Forelimb muscle (tissue), 1 donor: ENCODE measurements around the gene KIF5C. TPM values are rescaled to one million over a fixed set of nuclear protein-coding genes. Genes with fewer than 3 reads are reported as not detected.
"Not testable (repeated sequence)": the region's sequence is repeated elsewhere in the genome, so short reads cannot be mapped to it uniquely, and the experiment has no call there.

ENCODE experiments used
- DNase-seq: peaks from one replicate; pipeline ENCODE4 v3.0.0-alpha.2; 2013; ENCODE audit warnings: low read depth
- polyA plus RNA-seq: library from polyadenylated mRNA; unstranded; fragments of 120-200 nt; gene quantifications from one replicate; pipeline ENCODE4 v1.2.1, GENCODE V29; 2013; ENCODE audit not compliant: insufficient read length

The KIF5C gene
- polyA plus RNA-seq, 1 donor = 1.6 TPM

DNA sequence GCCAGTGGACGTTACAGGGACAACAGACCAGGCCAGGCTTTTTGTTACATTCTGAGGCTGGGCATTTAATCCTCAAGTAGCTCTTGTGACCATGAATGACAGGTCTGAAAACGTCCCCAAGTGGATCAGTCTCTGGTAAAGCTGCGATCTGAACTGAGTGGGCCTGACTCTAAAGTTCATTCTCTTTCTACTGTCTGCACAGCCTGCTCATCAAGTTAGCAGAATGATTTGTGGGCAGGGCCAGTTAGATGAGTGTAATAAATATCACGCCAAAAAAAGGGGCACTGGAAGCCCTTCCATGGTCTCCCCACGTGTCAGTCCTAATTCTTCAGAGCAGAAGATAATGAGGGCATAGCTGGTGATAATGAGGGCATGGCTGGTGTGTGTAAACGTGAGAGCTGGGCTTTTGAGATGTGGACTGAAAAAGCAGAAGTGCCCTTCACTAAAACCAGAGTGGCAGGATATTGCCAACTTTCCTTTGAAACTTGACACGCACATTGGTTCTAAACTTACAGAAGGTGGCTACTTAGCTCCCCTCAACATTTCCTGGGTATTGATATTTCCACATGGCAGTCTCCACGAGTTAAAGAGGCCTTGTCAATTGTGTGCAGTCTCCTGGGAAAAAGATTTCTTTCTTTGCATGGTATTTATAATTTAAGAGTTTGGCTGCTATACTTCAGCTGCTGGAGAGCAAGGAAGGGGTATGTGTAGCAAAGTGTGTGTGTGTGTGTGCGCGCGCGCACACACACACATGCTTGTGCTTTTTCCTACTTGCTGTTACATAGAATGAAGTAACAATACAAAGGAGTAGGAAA lies 90.8 kb downstream of the KIF5C start:
- no peak for DNase-seq

GRCh38 chr2:148966438-148966758 lies 91.4 kb downstream of the KIF5C start:
- no peak for DNase-seq

- no peak for DNase-seq
Observed at GRCh38 chr2:148967056-148967455, 92.0 kb downstream of the KIF5C start.

DNA sequence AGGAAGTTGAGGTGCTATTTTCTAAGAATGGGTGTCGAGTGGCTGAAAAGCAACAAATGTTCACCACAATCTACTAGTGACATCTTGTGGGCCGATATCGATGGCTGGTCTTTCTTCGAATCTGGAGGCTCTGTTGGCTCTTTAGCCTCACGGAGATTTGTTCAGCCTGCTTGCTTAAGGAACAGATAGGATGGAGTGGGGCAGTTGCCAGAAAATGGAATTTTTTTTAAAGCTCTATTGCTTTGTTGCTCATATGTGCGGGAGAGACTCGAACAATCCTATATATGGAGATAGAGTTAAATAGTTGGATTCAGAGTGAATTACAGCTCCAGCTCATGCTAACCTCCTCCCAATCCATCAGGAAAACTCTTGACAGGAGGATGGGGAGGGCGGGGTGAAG lies 92.6 kb downstream of the KIF5C start:
- DNase-seq = no peak

GRCh38 chr2:148968301-148968700 lies 93.3 kb downstream of the KIF5C start:
- DNase-seq = no peak

DNA sequence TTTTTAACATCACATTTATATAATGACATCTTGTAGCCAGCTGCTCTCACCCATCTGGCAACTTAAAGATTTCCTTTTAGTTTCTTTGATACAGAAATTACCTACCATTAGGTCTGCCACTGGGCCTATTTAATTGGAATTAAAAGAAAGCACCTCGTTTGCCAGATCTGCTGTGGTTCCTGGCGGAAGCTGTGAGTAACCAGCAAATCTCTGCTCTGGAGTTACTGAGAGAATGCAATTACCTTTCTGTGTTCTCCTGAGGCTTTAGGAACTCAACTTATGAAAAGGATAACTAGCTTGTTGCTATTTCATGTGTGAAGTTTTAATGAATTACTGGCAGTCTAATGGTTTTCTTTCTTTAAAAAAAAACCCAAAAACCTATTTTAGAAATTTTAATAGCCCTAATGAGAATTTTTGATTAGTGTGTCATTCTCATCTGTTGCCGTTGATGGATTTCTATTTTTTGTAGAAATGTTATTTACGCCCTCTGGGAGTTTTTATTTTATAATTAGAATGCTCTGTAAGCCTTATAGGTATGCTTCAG lies 93.8 kb downstream of the KIF5C start:
- DNase-seq = no peak

DNA sequence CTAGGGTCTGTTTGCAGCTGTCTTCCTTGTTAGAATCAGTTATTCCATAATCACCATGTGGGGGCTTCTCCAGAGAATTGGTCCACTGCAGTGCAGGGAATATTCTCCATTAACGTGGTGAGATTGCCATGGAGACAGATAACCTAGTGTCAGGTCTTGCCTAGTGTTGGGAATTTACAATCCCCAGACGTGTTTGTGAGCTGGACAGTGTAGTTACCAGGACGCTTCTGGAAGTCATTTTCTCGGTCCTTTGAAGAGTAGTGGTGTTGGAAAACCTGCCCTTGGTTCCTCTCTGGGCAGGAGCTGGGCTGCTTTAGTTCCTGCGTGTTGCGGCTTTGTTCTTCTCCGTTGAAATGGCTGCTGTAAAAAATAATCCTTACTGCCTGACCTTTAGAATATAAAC lies 94.6 kb downstream of the KIF5C start:
- no peak for DNase-seq

DNA sequence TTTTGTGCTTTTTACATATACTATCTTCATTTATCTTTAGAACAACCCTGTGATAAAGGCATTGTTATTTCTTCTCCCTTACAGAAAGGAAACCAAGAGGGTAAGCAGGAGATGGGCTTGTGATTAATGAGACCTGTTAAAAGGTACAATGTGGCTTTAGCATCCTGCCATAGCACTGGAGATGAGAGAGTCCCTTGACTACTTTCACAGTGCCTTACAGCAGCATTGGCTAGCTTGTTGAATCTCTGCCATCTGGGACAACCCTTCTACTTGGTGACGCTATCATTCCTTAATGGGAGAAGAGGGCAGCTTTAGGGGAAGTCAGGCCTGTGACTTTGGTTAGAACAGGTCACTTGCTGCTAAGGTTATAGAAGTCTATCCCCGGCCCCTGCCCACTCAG lies 95.4 kb downstream of the KIF5C start:
- DNase-seq = no peak

- no peak for DNase-seq
Observed at GRCh38 chr2:148971547-148971946, 96.5 kb downstream of the KIF5C start.

DNA sequence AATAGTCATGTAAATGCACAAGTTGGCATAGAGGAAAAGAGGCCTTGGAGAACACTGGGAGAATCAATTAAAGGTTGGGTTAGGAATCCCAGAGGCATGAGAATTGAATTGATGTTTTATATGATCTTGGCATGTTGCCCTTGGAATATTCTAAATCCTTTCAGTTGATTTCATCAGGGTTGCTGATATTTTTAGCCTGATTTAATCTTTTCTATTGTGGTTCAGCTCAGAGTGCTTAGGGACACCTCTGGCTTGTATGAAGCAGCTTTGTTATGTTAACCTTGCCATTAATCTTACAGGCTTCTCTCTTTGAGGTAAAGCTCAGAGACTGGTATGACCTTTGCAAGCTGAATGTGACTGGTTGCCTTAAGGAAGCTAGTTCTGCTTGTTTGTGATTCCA lies 99.1 kb downstream of the KIF5C start:
- no peak for DNase-seq

- no peak for DNase-seq
Observed at GRCh38 chr2:148978026-148978685, 103.1 kb downstream of the KIF5C start.

GRCh38 chr2:148978706-148979105 lies 103.7 kb downstream of the KIF5C start:
- peak; percentile 41 for DNase-seq

- DNase-seq = no peak
Observed at GRCh38 chr2:148979164-148979918, 104.3 kb downstream of the KIF5C start.

DNA sequence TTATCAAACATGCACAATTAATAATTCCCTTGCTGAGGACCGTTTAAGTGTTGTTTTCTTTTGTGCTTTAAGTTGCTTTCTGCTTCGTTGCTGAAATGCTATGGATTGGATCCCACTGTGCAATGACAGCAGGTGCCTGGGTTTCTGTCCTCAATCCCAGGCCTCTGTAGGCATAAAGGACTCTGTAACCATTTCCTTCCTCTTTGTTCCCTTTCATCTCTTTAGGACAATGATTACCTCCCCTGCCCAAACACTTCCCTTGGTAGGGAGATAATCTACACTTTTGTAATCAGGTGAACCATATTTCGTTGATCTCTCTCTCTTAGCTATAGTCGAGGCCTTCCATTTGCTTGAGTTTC lies 104.9 kb downstream of the KIF5C start:
- no peak for DNase-seq

DNA sequence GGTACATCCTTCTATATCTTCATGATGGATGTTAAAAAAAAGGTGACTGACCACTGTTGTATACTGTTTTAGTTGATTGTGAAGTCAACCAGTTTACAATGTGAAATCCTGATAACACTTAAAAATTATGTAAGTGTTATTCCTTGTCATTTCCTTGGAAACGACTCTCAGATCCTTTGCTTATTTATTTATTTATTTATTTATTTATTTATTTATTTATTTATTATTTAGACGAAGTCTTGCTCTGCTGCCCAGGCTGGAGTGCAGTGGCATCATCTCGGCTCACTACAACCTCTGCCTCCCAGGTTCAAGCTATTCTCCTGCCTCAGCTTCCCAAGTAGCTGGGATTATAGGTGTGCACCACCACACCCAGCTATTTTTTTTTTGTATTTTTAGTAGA lies 105.5 kb downstream of the KIF5C start:
- not testable (repeated sequence) for DNase-seq

- DNase-seq = no peak
Observed at GRCh38 chr2:148981324-148981723, 106.3 kb downstream of the KIF5C start.

- DNase-seq = no peak
Observed at GRCh38 chr2:148981781-148982180, 106.8 kb downstream of the KIF5C start.

GRCh38 chr2:148982282-148982681 lies 107.3 kb downstream of the KIF5C start:
- DNase-seq = no peak

DNA sequence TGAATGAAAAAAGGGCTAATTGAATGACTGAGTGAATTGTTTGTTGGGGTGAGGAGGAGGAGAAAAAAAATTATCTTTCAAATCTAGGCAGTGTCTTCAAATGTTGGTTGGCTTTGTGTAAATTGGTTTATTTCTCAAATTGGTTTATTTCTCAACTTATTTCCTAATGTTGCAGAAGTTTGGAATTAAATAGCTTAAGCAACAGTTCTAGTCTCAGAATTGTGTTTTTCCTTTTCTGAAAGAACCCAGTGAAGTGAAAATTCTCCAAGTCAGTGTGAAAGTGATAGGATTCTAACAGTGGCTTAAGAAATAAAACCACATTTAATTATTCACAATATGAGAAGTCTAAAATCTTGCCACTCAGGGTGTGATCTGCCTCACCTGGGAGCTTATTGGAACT lies 108.9 kb downstream of the KIF5C start:
- DNase-seq = no peak

DNA sequence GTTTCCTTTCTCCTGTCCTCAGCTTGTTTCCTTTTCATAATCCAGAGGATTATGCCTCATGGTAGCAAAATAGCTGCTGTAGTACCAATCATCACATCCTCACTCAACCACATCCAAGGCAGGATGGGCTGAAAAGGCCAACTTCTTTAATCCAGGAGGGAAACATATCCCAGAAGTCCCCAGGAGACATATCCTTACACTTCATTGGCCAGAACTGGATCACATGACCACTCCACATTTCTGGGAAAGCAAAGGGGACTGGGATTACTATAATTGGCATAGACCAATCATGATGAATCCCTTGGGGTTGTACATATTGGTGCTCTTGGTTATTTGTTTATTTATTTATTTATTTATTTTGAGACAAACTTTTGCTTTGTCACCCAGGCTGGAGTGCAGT lies 109.4 kb downstream of the KIF5C start:
- DNase-seq = no peak

DNA sequence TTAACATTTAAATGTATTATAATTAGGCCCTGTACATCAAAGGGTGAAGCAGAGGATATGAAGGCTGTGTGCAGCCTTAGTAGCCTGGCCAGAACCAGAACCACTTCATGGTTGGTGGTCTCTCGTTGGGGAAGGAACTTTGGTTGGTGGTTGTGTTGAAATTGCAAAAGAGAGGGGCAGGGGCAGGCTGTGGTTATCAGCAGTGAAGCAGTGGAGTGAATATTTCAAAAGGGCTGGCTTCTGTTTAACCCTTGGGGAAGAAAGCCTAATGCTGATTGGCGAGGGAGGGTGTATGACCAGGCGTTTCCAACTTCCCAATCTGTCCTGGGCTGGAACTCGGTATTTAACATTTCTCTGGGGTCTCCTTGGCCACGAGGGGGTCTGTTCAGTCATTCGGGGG lies 112.3 kb downstream of the KIF5C start:
- DNase-seq = no peak

DNA sequence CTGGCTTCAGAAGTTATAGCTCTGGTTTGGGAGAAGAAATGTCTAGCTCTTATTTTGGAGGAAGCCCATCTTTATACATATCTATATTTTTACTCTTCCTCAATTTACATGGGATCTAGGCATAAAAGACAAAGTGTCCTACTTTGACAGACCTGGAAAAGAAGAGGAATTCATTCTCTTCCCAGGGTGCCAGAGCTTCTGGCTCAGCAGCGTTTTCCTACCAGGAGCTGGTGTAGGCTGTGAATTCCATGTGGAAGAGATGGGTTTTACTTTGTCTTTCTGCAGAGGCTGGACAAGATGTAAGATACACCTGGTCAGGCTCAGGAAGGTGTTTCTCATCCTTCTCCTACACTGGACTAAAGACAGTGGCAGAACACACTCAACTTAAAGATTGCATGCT lies 113.3 kb downstream of the KIF5C start:
- no peak for DNase-seq
